Measurements from ENCODE around the gene ZNF550.
"Not testable (repeated sequence)": the region's sequence is repeated elsewhere in the genome, so short reads cannot be mapped to it uniquely, and the experiment has no call there.

Gene ZNF550

GRCh38 chr19:57527136-57527881, 32.4 kb downstream of the ZNF550 start, which contains the start of gene ZNF549:
TSS of gene ZNF549 (plus strand) at chr19:57527356. CDS start at chr19:57527574, 218 bp downstream.
- DNase-seq = peak; percentile 67

- not testable (repeated sequence) for DNase-seq
Measured at GRCh38 chr19:57518021-57518420, 41.6 kb downstream of the ZNF550 start.

- DNase-seq = no peak
Measured at GRCh38 chr19:57515255-57515654, 44.4 kb downstream of the ZNF550 start.

GRCh38 chr19:57512845-57513244, 46.8 kb downstream of the ZNF550 start:
- no peak for DNase-seq

GRCh38 chr19:57511484-57511883, 48.2 kb downstream of the ZNF550 start:
- DNase-seq = no peak

- DNase-seq = no peak
Measured at GRCh38 chr19:57506163-57506562, 53.5 kb downstream of the ZNF550 start.

GRCh38 chr19:57500400-57500799, 59.3 kb downstream of the ZNF550 start:
- DNase-seq = peak; percentile 6

- peak; percentile 77 for DNase-seq
Measured at GRCh38 chr19:57499680-57500395, 59.8 kb downstream of the ZNF550 start, which contains the start of gene ZNF773. TSS of gene ZNF773 (plus strand) at chr19:57499938. CDS start at chr19:57500081, 143 bp downstream.

- DNase-seq = not testable (repeated sequence)
Measured at GRCh38 chr19:57499332-57499679, 60.4 kb downstream of the ZNF550 start.

- not testable (repeated sequence) for DNase-seq
Measured at GRCh38 chr19:57488299-57488644, 71.4 kb downstream of the ZNF550 start.

- DNase-seq = peak; percentile 49
Measured at GRCh38 chr19:57487477-57488298, 72.0 kb downstream of the ZNF550 start, which contains the start of gene ZNF419. TSS of gene ZNF419 (plus strand) at chr19:57487750. CDS start at chr19:57487951, 201 bp downstream.

Data from GF-D8 (cell line).